Left renal cortex interstitium (tissue), 4 donors: Measurements from ENCODE around the gene PYROXD2. TPM values are rescaled to one million over a fixed set of nuclear protein-coding genes. Genes with fewer than 3 reads are reported as not detected.
"Not testable (repeated sequence)": the region's sequence is repeated elsewhere in the genome, so short reads cannot be mapped to it uniquely, and the experiment has no call there.

Experiments used
- DNase-seq, 4 donors: peaks; one replicate each; pipeline ENCODE4 v3.0.0-alpha.2; 2013; ENCODE audit warnings: low read depth in 4 of 4, low spot score in 2 of 4, missing footprints in 1 of 4
- polyA plus RNA-seq, 4 donors: library from polyadenylated mRNA; unstranded; fragments of 120-200 nt; gene quantifications; one replicate each; pipeline ENCODE4 v1.2.1, GENCODE V29; 2013; ENCODE audit not compliant: insufficient read length in 4 of 4

PYROXD2 gene
- polyA plus RNA-seq, 4 donors: 13.1 to 39.6 (median 22.8) TPM

- DNase-seq: no peak
These were observed 18.6 kb downstream of the PYROXD2 start for GRCh38 chr10:98396096-98397063.

- DNase-seq: no peak
These were observed 20.0 kb downstream of the PYROXD2 start for GRCh38 chr10:98394851-98395440.

- no peak for DNase-seq
These were observed 23.4 kb downstream of the PYROXD2 start for GRCh38 chr10:98391578-98391991.

- DNase-seq: no peak
These were observed 23.9 kb downstream of the PYROXD2 start for GRCh38 chr10:98391065-98391464.

GRCh38 chr10:98390406-98390805 lies 24.6 kb downstream of the PYROXD2 start:
- DNase-seq: no peak

GRCh38 chr10:98389398-98389797 lies 25.6 kb downstream of the PYROXD2 start:
- no peak for DNase-seq

- no peak for DNase-seq
These were observed 26.8 kb downstream of the PYROXD2 start for GRCh38 chr10:98388101-98388655.

- no peak for DNase-seq
These were observed 30.4 kb downstream of the PYROXD2 start for GRCh38 chr10:98384531-98385133.

- no peak for DNase-seq
These were observed 31.1 kb downstream of the PYROXD2 start for GRCh38 chr10:98383869-98384268.

GRCh38 chr10:98383134-98383667 lies 31.8 kb downstream of the PYROXD2 start:
- not testable (repeated sequence) for DNase-seq

GRCh38 chr10:98382691-98383101 lies 32.3 kb downstream of the PYROXD2 start:
- DNase-seq: no peak

GRCh38 chr10:98380493-98381339 lies 34.3 kb downstream of the PYROXD2 start:
- DNase-seq: no peak

- no peak for DNase-seq
These were observed 36.3 kb downstream of the PYROXD2 start for GRCh38 chr10:98378722-98379121.

GRCh38 chr10:98377536-98377935 lies 37.4 kb downstream of the PYROXD2 start:
- no peak for DNase-seq

- DNase-seq: no peak
These were observed 38.0 kb downstream of the PYROXD2 start for GRCh38 chr10:98377001-98377400.

- peak; percentile 41 to 73 (median 61) for DNase-seq
These were observed 38.5 kb downstream of the PYROXD2 start for GRCh38 chr10:98376485-98376884.

GRCh38 chr10:98374217-98374985 lies 40.6 kb downstream of the PYROXD2 start:
- no peak for DNase-seq

- no peak for DNase-seq
These were observed 41.5 kb downstream of the PYROXD2 start for GRCh38 chr10:98373260-98374040.
